A673 (cell line): ENCODE results near the gene SUSD2.

ENCODE experiments used
- CTCF ChIP-seq: fragments of 300-800, 200-600 bp; sonication (generic); conservative IDR thresholded peaks from 2 replicates; pipeline ENCODE4 v1.5.1; 2017; ENCODE audit warnings: low read depth, mild to moderate bottlenecking, antibody characterized with exemption, low read length, moderate library complexity, mixed read lengths
- EZH2 ChIP-seq: fragments of 200-600 bp; sonication (generic); IDR thresholded peaks from 2 replicates; pipeline ENCODE4 v1.6.1; 2017; ENCODE audit warnings: borderline replicate concordance, low read depth, mild to moderate bottlenecking, mixed read lengths, antibody characterized with exemption, low read length; ENCODE audit not compliant: poor library complexity, severe bottlenecking

DNA sequence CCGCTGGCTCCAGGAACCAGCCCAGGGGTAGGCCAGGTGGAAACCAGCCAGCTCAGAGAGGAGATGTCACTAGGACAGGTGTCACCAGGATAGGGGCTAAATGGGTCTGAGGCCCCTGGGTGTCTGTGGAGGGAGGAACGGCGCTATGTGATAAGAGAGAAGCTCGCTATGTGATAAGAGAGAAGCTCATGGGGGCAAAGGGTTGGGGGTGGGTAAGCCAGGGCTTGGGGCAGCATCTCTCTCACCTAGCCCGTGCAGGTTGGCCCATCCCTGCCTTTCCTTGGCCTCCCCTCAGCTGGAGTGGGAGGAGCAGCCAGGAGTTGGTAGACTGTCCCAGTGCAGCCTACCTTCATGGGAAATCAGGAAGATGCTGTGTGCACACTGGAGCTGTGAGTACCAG is 26.5 kb upstream of the SUSD2 start:
- no peak for TF ChIP-seq CTCF
- TF ChIP-seq EZH2: no peak
